NB4 (cell line): ENCODE measurements around the gene CABP7.

Experiments
- CTCF ChIP-seq: IDR thresholded peaks from one replicate; pipeline ENCODE4 v1.5.1; 2012; ENCODE audit warnings: low read depth, low read length
- POLR2A ChIP-seq: IDR thresholded peaks from 2 replicates; pipeline ENCODE4 v1.6.1; 2011; ENCODE audit warnings: mild to moderate bottlenecking; ENCODE audit not compliant: insufficient read length; ENCODE audit errors: extremely low read depth

DNA sequence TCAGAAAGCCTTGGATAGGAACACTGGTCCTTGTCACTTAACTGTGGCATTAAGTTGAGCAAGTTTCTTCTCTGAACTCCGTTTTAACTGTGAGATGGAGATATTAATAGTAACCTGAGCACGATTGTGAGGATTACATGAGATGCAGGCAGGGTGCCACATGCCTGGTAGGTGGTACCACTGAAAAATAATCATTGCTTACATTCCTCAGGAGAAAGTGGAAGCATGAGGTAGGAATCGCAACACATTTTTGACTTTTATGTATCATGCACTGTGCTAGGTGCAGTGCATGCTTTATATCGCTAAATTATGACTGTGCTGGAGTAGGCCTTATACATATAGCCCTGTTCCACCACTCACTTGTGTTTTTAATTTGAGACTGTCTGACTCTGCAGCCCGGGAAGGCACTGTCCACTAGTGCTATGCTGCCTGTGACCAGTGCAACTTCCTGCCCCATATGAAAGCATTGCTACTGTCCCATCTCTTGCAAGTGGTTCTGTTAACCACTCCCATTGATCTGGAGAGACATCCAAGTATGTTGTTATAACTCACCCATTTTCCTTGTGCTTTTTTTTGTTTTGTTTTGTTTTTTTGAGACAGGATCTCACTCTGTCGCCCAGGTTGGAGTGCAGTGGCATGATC lies 48.4 kb downstream of the CABP7 start:
- TF ChIP-seq CTCF (no peak), POLR2A (no peak)
